Measurements from ENCODE around the gene CD59. TPM values are rescaled to one million over a fixed set of nuclear protein-coding genes. Genes with fewer than 3 reads are reported as not detected.

CD59 gene, protein sequence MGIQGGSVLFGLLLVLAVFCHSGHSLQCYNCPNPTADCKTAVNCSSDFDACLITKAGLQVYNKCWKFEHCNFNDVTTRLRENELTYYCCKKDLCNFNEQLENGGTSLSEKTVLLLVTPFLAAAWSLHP
- total RNA-seq (2014; rRNA removed; shearing (Covaris generic)) = 445 and 468 TPM in 2 replicates

DNA sequence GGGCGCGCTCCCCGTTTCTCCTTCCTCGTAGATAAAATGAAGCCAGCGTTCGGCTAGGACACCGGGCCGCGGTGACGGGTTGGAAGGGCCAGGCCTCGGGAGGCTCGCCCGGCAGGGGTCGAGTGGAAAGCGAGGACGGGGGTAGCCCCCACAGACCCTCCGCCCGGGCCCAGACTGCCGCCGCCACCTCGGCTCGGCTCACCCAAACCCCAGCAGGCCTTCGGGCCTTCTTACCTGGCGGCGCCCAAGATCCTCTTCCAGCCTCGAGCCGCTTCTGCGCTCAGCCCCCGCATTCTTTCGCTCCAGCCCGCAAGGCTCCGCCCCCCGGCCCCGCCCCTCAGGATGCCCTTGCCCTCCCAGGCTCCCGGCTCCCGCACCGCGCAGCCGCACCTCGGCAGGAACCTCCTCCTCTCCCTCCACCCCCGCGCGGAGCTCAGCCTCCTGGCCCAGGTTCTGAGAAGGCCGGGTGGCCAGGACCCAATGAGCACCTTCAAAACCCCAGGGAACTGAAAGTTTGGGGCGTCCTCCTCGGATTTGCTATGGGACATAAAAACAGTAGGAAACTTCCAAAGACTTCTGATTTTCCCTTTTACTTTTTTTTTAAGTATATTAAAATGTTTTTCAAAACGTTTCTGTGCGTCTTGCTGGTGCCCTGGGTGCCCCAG is at the start of gene CD59:
Gene CD59, minus strand, starts transcription at position 276 of the 665 bp plus-strand sequence. CDS start 13,978 bp downstream, outside the sequence.
- DNase-seq (ENCODE audit: low read depth in 1 of 2, low spot score in 2 of 2) = peak; percentile 86 to 96
- Histone ChIP-seq H3K27ac (peak within 1 kb of the TSS; percentile 91), H3K4me1 (replicated peaks) (peaks cover 50% of the 10 kb centered on the region), H3K4me3 (peak within 1 kb of the TSS; percentile 87), H3K9me3 (replicated peaks) (peaks cover 5% of the 10 kb centered on the region; the same call in 1 of the 2 replicates), H3K27me3 (replicated peaks) (no peaks in the 10 kb centered on the region), H3K36me3 (peaks cover 48% of the 10 kb centered on the region)

DNA sequence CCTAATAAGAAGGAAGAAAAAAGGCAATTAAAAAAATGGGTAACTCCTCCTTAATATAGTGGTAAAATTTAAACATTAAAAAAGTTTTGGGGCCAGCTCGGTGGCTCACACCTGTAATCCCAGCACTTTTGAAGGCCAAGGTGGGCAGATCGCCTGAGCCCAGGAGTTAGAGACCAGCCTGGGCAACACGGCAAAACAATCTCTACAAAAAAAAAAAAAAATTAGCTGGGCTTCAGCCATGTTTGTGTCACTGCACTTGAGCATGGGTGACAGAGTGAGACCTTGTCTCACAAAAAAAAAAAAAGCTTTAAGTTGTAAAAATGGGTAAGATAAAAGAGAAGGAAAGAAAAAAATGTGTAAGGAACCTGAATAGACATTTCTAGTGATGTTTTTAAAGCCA is 49.4 kb upstream of the CD59 start:
- DNase-seq (ENCODE audit: low read depth in 1 of 2, low spot score in 2 of 2) = no peak

DNA sequence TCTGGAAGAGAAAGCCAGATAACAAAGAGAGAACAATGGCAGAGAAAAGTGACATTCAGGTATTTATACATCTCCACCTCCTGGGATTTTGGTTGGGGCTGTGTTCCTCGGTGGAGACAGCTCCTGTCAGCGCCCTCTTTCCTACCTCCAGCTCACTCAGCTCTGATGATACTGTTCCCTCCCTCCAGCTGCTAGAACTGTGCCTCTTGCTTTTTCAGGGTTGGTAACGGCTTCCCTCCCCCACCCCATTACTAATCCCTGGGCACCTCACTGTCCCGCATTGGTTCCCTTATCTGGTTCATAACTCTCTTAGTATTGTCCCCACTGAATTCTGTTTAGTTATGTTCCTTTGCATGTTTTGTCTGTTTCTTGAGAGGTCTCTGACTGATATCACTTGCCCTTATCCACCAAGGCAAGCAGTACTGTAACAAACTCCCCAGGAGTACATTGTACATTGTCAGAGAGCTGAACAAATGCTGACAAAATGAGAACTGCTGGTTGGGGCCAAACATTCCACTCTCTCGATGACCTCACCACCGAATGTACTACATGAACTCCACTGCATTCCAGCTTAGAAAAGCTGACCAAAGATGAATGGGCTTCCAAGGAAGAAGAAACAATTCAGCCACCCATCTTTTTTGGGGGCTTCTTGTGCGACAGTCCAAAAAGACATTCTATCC is 43.8 kb upstream of the CD59 start:
- Histone ChIP-seq H3K27me3 (replicated peaks) (no peaks in the 10 kb centered on the region), H3K4me3 (no peak overlapping the region), H3K36me3 (no peaks in the 10 kb centered on the region), H3K9me3 (replicated peaks) (no peaks in the 10 kb centered on the region), H3K4me1 (replicated peaks) (peaks cover 39% of the 10 kb centered on the region), H3K27ac (peak overlapping the region; percentile 24)
- peak; percentile 52 to 62 for DNase-seq (ENCODE audit: low read depth in 1 of 2, low spot score in 2 of 2)

More for the DNA sequence above, 49.4 kb upstream of the CD59 start:
- Histone ChIP-seq H3K27me3 (replicated peaks) (peaks cover 13% of the 10 kb centered on the region; the same call in 1 of the 2 replicates), H3K36me3 (no peaks in the 10 kb centered on the region), H3K9me3 (replicated peaks) (no peaks in the 10 kb centered on the region), H3K4me3 (no peak overlapping the region), H3K4me1 (replicated peaks) (peaks cover 1% of the 10 kb centered on the region), H3K27ac (no peak overlapping the region)

DNA sequence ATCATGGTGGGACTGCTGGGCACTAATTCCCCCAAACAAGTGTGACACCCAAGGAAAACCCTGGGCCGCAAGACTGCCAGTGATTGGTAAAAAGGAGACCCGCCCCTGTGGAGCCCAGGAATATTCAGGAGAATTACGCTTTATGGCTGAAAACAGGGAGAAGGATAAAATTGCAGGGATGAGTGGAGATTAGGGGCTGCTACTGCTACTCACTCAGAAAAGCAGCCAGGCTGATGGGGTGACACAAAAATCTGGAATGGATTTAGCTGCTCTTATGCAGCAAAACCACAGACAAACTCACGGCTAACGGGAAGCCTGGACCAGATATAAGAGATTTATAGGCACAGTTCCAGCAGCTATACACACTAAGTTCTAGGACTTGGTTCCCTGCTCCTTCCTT is 42.5 kb upstream of the CD59 start:
- no peaks in the 10 kb centered on the region for H3K9me3 ChIP-seq (replicated peaks)
- H3K36me3 ChIP-seq = peaks cover 5% of the 10 kb centered on the region; the same call in 1 of the 2 replicates
- H3K27me3 ChIP-seq (replicated peaks) = no peaks in the 10 kb centered on the region
- peak in 1 of 2 experiments; percentile 19 for DNase-seq (ENCODE audit: low read depth in 1 of 2, low spot score in 2 of 2)
- H3K4me1 ChIP-seq (replicated peaks) = peaks cover 44% of the 10 kb centered on the region
- no peak overlapping the region for H3K27ac ChIP-seq
- H3K4me3 ChIP-seq = no peak overlapping the region

DNA sequence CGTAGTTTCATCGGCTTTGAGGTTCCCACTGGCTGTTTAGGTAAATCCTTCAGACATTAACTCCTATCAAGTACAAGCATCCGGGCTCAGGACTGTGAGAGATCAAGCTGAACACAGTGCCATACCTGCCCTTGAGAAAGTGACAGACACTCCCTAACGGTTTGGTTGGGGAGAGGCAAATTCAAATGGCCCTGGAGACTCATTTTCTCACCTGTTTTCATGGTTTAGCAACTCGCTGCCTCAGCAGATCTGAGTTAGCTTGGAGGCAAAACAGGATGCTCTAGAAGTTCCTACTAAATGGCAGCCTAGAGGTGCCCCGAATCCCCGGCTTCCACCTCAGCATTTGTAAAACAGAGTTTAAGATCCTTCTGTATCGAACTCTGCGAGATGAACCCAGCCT is 41.7 kb upstream of the CD59 start:
- peaks cover 51% of the 10 kb centered on the region for H3K4me1 ChIP-seq (replicated peaks)
- no peak overlapping the region for H3K4me3 ChIP-seq
- peaks cover 5% of the 10 kb centered on the region; the same call in 1 of the 2 replicates for H3K36me3 ChIP-seq
- no peak overlapping the region for H3K27ac ChIP-seq
- no peaks in the 10 kb centered on the region for H3K27me3 ChIP-seq (replicated peaks)
- H3K9me3 ChIP-seq (replicated peaks) = no peaks in the 10 kb centered on the region
- no peak for DNase-seq (ENCODE audit: low read depth in 1 of 2, low spot score in 2 of 2)

DNA sequence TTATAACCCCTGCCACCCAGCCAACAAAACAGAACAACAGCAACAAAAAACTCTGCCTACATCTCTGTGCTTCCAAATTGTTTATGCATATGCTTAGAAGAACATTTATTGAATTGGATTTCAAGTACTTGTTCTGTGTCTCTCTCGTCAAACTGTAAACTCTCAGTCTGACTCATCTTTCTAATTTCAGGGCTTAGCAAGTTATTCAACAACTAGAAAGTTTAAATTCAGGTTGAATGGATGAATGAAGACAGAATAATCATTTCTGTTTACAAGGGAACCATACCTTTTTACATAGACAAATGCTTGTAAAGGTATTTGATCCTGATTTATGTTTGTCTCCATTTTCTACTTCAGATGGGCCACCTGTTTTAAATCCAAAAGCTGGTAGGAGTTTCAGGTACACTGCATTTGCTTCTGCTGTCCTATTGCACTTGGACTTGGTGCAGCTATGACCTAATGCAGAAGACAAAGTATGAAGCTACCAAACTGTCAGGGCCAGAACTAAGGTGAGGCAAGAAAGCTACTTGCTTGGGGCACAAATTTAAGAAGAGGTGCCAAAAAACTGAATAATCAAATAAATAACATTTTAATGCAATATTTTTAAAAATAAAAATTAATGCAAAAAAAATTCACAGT is 39.7 kb upstream of the CD59 start:
- Histone ChIP-seq H3K36me3 (peaks cover 5% of the 10 kb centered on the region; the same call in 1 of the 2 replicates), H3K27me3 (replicated peaks) (no peaks in the 10 kb centered on the region), H3K4me1 (replicated peaks) (peaks cover 51% of the 10 kb centered on the region), H3K9me3 (replicated peaks) (no peaks in the 10 kb centered on the region), H3K4me3 (no peak overlapping the region), H3K27ac (no peak overlapping the region)
- DNase-seq (ENCODE audit: low read depth in 1 of 2, low spot score in 2 of 2) = peak in 1 of 2 experiments; percentile 40

DNA sequence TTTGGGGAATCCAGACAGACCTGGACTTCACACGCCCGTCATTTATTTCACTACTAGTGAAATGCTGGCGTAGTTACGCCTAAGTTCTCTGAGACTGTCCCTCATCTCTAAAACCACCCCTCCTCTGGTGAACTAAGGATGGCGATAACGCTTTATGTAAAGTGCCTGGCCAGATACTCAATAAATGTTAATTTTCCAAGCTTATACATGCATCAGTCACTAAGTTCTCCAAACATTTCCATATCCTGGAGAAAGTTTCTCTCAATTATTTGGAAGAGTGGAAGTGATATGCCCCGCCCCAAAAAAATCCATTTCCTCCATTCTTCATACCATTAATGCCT is 39.2 kb upstream of the CD59 start:
- Histone ChIP-seq H3K27me3 (replicated peaks) (no peaks in the 10 kb centered on the region), H3K36me3 (peaks cover 5% of the 10 kb centered on the region; the same call in 1 of the 2 replicates), H3K27ac (no peak overlapping the region), H3K4me1 (replicated peaks) (peaks cover 48% of the 10 kb centered on the region), H3K9me3 (replicated peaks) (no peaks in the 10 kb centered on the region), H3K4me3 (no peak overlapping the region; the same call in 1 of the 2 replicates)
- DNase-seq (ENCODE audit: low read depth in 1 of 2, low spot score in 2 of 2) = no peak

DNA sequence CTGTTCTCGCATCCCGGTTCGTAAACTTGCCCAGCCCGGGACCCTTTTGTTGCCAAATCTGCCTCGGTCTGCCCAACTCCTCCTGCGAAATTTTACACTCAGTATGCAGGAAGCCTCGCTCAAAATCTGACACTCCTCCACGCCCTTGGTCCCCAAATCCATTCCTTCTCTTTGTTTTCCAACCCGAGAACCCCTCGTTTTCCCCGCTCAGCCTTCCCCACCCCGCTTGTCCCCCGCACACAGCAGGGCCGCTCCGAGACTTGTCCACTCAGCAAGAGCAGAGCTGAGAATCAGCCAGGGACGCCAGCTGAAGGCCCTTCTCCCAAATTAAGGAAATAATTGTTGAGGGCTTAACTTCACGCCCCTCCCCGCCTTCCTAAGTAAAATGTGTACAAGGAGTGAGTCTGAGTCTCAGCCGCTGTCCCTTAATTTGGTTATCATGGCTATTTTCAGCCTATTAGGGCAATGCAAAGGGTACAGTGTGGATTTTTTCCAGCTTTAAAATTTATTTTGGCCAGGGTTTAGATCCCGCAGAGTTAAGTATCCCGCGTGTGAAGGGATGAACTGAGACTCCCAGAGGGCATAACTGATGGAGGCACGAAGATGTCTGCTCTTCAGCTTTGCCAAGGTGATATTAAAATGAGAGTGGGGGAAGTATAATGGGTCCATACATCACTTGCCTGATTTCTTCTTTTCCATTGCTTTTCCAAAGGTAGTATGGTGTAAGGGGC is 38.7 kb upstream of the CD59 start:
- H3K4me3 ChIP-seq = peak overlapping the region; percentile 79
- H3K9me3 ChIP-seq (replicated peaks) = no peaks in the 10 kb centered on the region
- DNase-seq (ENCODE audit: low read depth in 1 of 2, low spot score in 2 of 2) = no peak
- H3K27me3 ChIP-seq (replicated peaks) = no peaks in the 10 kb centered on the region
- peaks cover 43% of the 10 kb centered on the region for H3K4me1 ChIP-seq (replicated peaks)
- peak overlapping the region; percentile 27; the same call in 1 of the 2 replicates for H3K27ac ChIP-seq
- peaks cover 5% of the 10 kb centered on the region; the same call in 1 of the 2 replicates for H3K36me3 ChIP-seq

DNA sequence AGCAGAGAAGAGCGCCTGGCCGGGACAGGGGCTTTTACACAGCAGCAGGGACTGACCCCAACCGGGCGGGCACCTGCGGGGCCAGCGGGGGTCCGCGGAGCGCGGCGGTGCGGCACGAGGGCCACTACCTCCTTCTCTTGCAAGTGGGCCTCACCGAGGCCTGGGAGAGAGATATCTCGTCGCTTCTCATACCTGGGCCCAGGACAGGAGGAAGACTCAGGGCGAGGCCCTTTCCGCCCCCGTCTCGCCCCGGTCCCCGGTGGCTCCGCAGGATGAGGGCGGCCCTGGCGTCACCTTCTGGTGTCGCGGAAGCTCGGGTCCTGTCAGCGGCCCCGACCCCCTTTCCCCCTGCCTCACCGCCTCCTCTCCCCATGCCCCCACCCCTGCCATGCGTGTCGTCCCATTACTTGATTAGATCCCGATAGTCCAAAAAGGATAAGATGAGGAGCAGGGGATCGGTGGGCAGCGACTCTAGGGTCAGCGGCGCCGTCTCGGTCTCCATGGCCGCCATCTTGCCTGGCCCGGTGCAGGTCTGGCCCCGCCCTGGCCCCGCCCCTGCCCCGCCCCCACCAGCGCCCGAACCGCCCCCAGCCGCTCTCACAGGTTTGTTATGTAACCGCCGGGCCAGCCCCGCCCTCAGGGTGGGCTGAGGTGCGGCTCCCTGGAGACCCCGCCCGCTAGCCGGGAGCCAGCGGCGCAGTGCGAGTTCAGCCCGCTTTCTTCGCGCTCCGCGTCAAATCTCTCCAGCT is 37.9 kb upstream of the CD59 start, which contains the start of gene FBXO3:
Gene FBXO3, minus strand, starts transcription at position 534 of the 749 bp plus-strand sequence. Its CDS starts 23 bp downstream, at position 511.
- H3K9me3 ChIP-seq (replicated peaks) = no peaks in the 10 kb centered on the region
- peaks cover 5% of the 10 kb centered on the region; the same call in 1 of the 2 replicates for H3K36me3 ChIP-seq
- H3K27me3 ChIP-seq (replicated peaks) = no peaks in the 10 kb centered on the region
- H3K27ac ChIP-seq = peak within 1 kb of the TSS; percentile 27; the same call in 1 of the 2 replicates
- peak within 1 kb of the TSS; percentile 79 for H3K4me3 ChIP-seq
- H3K4me1 ChIP-seq (replicated peaks) = peaks cover 38% of the 10 kb centered on the region
- peak; percentile 62 to 82 for DNase-seq (ENCODE audit: low read depth in 1 of 2, low spot score in 2 of 2)

DNA sequence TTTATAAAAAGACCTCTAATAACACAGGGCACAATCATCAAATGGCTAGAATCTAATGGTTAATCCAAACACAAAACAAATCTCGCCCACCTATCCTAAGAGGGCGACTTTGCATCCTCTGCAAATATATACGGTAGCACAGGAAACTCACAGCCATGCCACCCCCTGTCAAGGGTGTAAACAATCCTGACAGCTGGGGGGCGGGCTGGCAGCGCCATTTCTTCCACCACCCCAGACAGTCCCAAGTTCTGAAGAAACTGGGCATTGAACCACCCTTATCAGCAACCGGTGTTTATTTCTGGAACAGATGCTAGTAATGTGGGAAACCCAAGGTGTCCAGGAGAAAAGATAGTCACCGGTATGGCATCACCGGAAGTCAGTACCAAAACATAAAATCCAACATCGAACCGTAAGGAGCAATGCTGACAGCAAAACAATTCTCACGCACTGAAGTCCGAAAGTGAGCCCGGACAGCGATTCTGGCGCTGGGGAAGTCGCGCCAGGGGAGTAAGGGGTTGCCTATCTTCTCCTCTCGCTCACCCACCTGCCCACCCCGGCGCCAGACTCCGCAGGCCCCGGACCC is 37.3 kb upstream of the CD59 start:
- Histone ChIP-seq H3K9me3 (replicated peaks) (no peaks in the 10 kb centered on the region), H3K4me3 (peak overlapping the region; percentile 79), H3K27ac (0 out of 2 replicates have a peak overlapping the region, but pooled peaks have one; percentile 1), H3K36me3 (peaks cover 7% of the 10 kb centered on the region; the same call in 1 of the 2 replicates), H3K4me1 (replicated peaks) (peaks cover 31% of the 10 kb centered on the region), H3K27me3 (replicated peaks) (no peaks in the 10 kb centered on the region)
- peak in 1 of 2 experiments; percentile 45 for DNase-seq (ENCODE audit: low read depth in 1 of 2, low spot score in 2 of 2)

DNA sequence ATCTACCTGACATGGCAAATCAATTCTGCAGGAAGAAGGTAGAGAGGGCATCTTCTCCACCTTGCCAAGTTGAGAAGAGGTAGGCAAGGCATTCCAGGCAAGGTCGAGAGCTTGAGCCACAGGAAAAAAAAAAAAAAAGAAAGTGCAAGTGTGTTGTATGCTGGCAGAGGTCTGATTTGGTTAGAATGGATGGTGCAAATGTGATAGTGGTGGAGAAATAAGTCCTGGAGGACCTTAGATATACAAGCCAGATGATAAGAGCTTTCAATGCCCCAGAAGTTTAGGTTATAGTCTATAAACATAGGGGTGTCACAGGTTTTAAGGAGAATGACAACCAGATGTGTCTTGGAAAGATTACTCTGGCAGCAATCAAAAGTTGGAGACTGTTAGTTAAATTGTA is 36.6 kb upstream of the CD59 start:
- peaks cover 13% of the 10 kb centered on the region for H3K36me3 ChIP-seq
- H3K9me3 ChIP-seq (replicated peaks) = no peaks in the 10 kb centered on the region
- H3K4me1 ChIP-seq (replicated peaks) = peaks cover 25% of the 10 kb centered on the region
- no peaks in the 10 kb centered on the region for H3K27me3 ChIP-seq (replicated peaks)
- no peak overlapping the region for H3K27ac ChIP-seq
- H3K4me3 ChIP-seq = no peak overlapping the region; the same call in 1 of the 2 replicates
- no peak for DNase-seq (ENCODE audit: low read depth in 1 of 2, low spot score in 2 of 2)

DNA sequence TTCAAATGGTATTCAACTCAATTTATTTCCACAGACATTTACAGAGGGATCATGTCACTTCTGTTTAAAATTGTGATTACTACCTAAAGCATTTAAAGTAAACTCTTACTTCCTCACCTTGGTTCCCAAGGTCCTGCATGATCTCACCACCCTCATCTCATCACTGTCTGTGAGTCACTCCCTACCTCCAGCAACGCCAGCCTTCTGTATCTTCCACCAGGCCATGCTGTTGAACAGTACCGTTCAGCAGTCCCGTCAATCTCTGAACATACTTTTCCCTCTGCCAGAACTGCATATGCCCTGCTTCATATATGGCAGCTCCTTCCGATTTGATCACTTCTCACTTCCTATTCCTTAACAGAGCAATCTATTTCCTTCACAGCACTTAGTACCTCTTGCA is 36.1 kb upstream of the CD59 start:
- Histone ChIP-seq H3K27ac (no peak overlapping the region), H3K4me1 (replicated peaks) (peaks cover 25% of the 10 kb centered on the region), H3K4me3 (no peak overlapping the region), H3K9me3 (replicated peaks) (no peaks in the 10 kb centered on the region), H3K27me3 (replicated peaks) (no peaks in the 10 kb centered on the region), H3K36me3 (peaks cover 19% of the 10 kb centered on the region)
- DNase-seq (ENCODE audit: low read depth in 1 of 2, low spot score in 2 of 2) = no peak
